ENCODE results near the gene LGALS12.

The LGALS12 gene

GRCh38 chr11:63507511-63507910 is 1.6 kb downstream of the LGALS12 start:
- ChIA-PET CTCF (interaction anchor here (0.6 to 12.9 kb wide), 12 partner anchors 12 to 188 kb away, joined by 3 to 140 read pairs (median 4); partner anchors contain the start of genes PLAAT2, PLAAT4 and PLAAT5), POLR2A (interaction anchor here (0.6 to 1.0 kb wide), 2 partner anchors 59 to 231 kb away, joined by 3 read pairs; no protein-coding TSS in a partner anchor)
- no peaks in the 10 kb centered on the region for H3K36me3 ChIP-seq (ENCODE audit: control insufficient read depth in 4 of 4, insufficient read depth in 4 of 4, low read length in 3 of 4)
- H3K4me3 ChIP-seq (ENCODE audit: control insufficient read depth in 1 of 7, extremely low read depth in 1 of 7, insufficient read depth in 4 of 7, low read depth in 2 of 7, low read length in 6 of 7), result peak overlapping the region in 1 of 7 experiments; percentile 13
- H3K27ac ChIP-seq (ENCODE audit: insufficient read depth in 1 of 2, low read depth in 1 of 2, low read length in 2 of 2, poor library complexity in 1 of 2, severe bottlenecking in 2 of 2), result no peak overlapping the region
- H3K27me3 ChIP-seq (replicated peaks in 2 of 5; ENCODE audit: control insufficient read depth in 4 of 5, insufficient read depth in 5 of 5, low read length in 4 of 5), result peaks cover 0 to 3% (median 0%) of the 10 kb centered on the region in 5 experiments
- WGBS (ENCODE audit: insufficient coverage), result 71% methylated on average over 1 of the region's 2 CpGs
- DNase-seq, result no peak
- no peaks in the 10 kb centered on the region for H3K9me3 ChIP-seq (ENCODE audit: control extremely low read depth in 1 of 5, control insufficient read depth in 4 of 5, insufficient read depth in 2 of 5, low read depth in 1 of 5, low read length in 4 of 5)
- peaks cover 16 to 67% (median 59%) of the 10 kb centered on the region in 4 experiments for H3K4me1 ChIP-seq (ENCODE audit: control extremely low read depth in 1 of 4, control insufficient read depth in 4 of 4, insufficient read depth in 4 of 4, low read length in 3 of 4)

- 64% methylated on average over 2 of the region's 3 CpGs for WGBS (ENCODE audit: insufficient coverage)
- Histone ChIP-seq H3K27me3 (replicated peaks in 2 of 5; ENCODE audit: control insufficient read depth in 4 of 5, insufficient read depth in 5 of 5, low read length in 4 of 5) (peaks cover 0 to 3% (median 0%) of the 10 kb centered on the region in 5 experiments), H3K36me3 (ENCODE audit: control insufficient read depth in 4 of 4, insufficient read depth in 4 of 4, low read length in 3 of 4) (no peaks in the 10 kb centered on the region), H3K27ac (ENCODE audit: insufficient read depth in 1 of 2, low read depth in 1 of 2, low read length in 2 of 2, poor library complexity in 1 of 2, severe bottlenecking in 2 of 2) (no peak overlapping the region), H3K4me1 (ENCODE audit: control extremely low read depth in 1 of 4, control insufficient read depth in 4 of 4, insufficient read depth in 4 of 4, low read length in 3 of 4) (peaks cover 15 to 64% (median 56%) of the 10 kb centered on the region in 4 experiments), H3K4me3 (ENCODE audit: control insufficient read depth in 1 of 7, extremely low read depth in 1 of 7, insufficient read depth in 4 of 7, low read depth in 2 of 7, low read length in 6 of 7) (no peak overlapping the region), H3K9me3 (ENCODE audit: control extremely low read depth in 1 of 5, control insufficient read depth in 4 of 5, insufficient read depth in 2 of 5, low read depth in 1 of 5, low read length in 4 of 5) (no peaks in the 10 kb centered on the region)
- peak; percentile 60 to 64 (median 63) for DNase-seq
- ChIA-PET CTCF (interaction anchor here (0.7 to 12.9 kb wide), 13 partner anchors 11 to 130 kb away, joined by 3 to 140 read pairs (median 4); partner anchors contain the start of genes PLAAT2, PLAAT4 and PLAAT5), POLR2A (interaction anchor here (0.5 to 1.0 kb wide), 3 partner anchors 59 to 679 kb away, joined by 3 read pairs; no protein-coding TSS in a partner anchor)
Measured at GRCh38 chr11:63508009-63508408, 2.1 kb downstream of the LGALS12 start.

DNA sequence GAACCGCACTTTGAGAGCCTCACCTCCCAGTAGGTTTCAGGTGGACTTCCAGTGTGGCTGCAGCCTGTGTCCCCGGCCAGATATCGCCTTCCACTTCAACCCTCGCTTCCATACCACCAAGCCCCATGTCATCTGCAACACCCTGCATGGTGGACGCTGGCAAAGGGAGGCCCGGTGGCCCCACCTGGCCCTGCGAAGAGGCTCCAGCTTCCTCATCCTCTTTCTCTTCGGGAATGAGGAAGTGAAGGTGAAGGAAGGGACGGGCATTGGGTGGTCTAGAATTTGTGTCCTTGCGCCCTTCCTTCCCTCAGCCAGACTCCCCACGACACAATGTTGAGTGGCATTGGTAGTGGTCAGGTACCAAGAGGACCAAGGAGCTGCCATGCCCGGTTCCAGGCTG is 2.9 kb downstream of the LGALS12 start:
- Histone ChIP-seq H3K27ac (ENCODE audit: insufficient read depth in 1 of 2, low read depth in 1 of 2, low read length in 2 of 2, poor library complexity in 1 of 2, severe bottlenecking in 2 of 2) (no peak overlapping the region), H3K4me1 (ENCODE audit: control extremely low read depth in 1 of 4, control insufficient read depth in 4 of 4, insufficient read depth in 4 of 4, low read length in 3 of 4) (peaks cover 15 to 59% (median 53%) of the 10 kb centered on the region in 4 experiments), H3K9me3 (ENCODE audit: control extremely low read depth in 1 of 5, control insufficient read depth in 4 of 5, insufficient read depth in 2 of 5, low read depth in 1 of 5, low read length in 4 of 5) (no peaks in the 10 kb centered on the region), H3K4me3 (ENCODE audit: control insufficient read depth in 1 of 7, extremely low read depth in 1 of 7, insufficient read depth in 4 of 7, low read depth in 2 of 7, low read length in 6 of 7) (no peak overlapping the region), H3K27me3 (replicated peaks in 2 of 5; ENCODE audit: control insufficient read depth in 4 of 5, insufficient read depth in 5 of 5, low read length in 4 of 5) (peaks cover 0 to 3% (median 0%) of the 10 kb centered on the region in 5 experiments), H3K36me3 (ENCODE audit: control insufficient read depth in 4 of 4, insufficient read depth in 4 of 4, low read length in 3 of 4) (no peaks in the 10 kb centered on the region)
- WGBS (ENCODE audit: insufficient coverage), result 100% methylated on average over 4 of the region's 12 CpGs
- POLR2A ChIA-PET, result interaction anchor here (0.5 to 1.0 kb wide), 2 partner anchors 58 to 680 kb away, joined by 3 read pairs; no protein-coding TSS in a partner anchor
- no peak for DNase-seq
- CTCF ChIA-PET, result interaction anchor here (0.7 to 12.9 kb wide), 9 partner anchors 11 to 199 kb away, joined by 3 to 140 read pairs (median 4); partner anchors contain the start of genes PLAAT2 and PLAAT5

GRCh38 chr11:63510360-63511047 is 4.6 kb downstream of the LGALS12 start:
- H3K4me1 ChIP-seq (ENCODE audit: control extremely low read depth in 1 of 4, control insufficient read depth in 4 of 4, insufficient read depth in 4 of 4, low read length in 3 of 4), result peaks cover 15 to 50% (median 42%) of the 10 kb centered on the region in 4 experiments
- ChIA-PET CTCF (interaction anchor here (0.7 to 12.9 kb wide), 4 partner anchors 11 to 30 kb away, joined by 3 to 140 read pairs (median 3); no protein-coding TSS in a partner anchor), POLR2A (interaction anchor here (0.8 kb wide), 1 partner anchor 57 kb away, joined by 3 read pairs; no protein-coding TSS in a partner anchor)
- no peak for DNase-seq
- no peaks in the 10 kb centered on the region for H3K36me3 ChIP-seq (ENCODE audit: control insufficient read depth in 4 of 4, insufficient read depth in 4 of 4, low read length in 3 of 4)
- WGBS (ENCODE audit: insufficient coverage), result 96% methylated on average over 7 of the region's 7 CpGs
- H3K4me3 ChIP-seq (ENCODE audit: control insufficient read depth in 1 of 7, extremely low read depth in 1 of 7, insufficient read depth in 4 of 7, low read depth in 2 of 7, low read length in 6 of 7), result peak overlapping the region in 1 of 7 experiments; percentile 1
- H3K27ac ChIP-seq (ENCODE audit: insufficient read depth in 1 of 2, low read depth in 1 of 2, low read length in 2 of 2, poor library complexity in 1 of 2, severe bottlenecking in 2 of 2), result no peak overlapping the region
- H3K9me3 ChIP-seq (ENCODE audit: control extremely low read depth in 1 of 5, control insufficient read depth in 4 of 5, insufficient read depth in 2 of 5, low read depth in 1 of 5, low read length in 4 of 5), result no peaks in the 10 kb centered on the region
- no peaks in the 10 kb centered on the region for H3K27me3 ChIP-seq (replicated peaks in 2 of 5; ENCODE audit: control insufficient read depth in 4 of 5, insufficient read depth in 5 of 5, low read length in 4 of 5)

DNA sequence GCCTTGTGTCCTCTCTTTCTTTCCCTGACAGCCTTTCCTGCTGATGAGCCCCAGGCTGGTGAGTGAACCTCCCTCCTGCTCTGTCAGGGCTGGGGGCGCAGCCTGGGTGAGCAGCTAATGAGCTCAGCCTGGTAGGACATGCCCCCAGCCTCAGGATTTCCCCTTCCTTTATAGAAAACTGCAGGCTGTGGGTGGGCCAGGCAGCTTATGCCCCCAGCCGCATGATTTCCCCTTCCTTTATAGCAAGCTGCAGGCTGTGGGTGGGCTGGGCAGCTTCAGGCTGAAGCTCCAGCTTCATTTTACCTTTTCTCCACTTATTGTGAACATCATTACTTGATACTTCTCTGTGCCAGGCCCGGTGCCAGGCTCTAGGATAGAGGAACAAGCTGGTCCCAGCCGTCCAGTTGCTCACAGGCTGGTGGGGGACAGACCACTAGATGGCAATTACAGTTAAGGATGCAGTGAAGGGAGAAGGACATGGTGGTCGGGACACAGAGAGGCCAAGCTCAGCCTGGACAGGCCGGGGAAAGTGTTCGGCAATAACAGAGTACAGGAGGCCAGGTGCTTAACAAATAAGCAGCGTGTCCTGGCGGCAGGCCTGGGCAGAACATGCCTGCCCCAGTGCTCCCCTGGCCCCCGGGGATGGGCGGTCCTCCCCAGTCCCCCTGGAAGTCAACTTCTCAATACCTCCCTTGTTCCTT is 5.3 kb downstream of the LGALS12 start:
- no peaks in the 10 kb centered on the region for H3K9me3 ChIP-seq (ENCODE audit: control extremely low read depth in 1 of 5, control insufficient read depth in 4 of 5, insufficient read depth in 2 of 5, low read depth in 1 of 5, low read length in 4 of 5)
- peak in 2 of 3 donors; percentile 85 to 91 for DNase-seq
- no peaks in the 10 kb centered on the region for H3K27me3 ChIP-seq (replicated peaks in 2 of 5; ENCODE audit: control insufficient read depth in 4 of 5, insufficient read depth in 5 of 5, low read length in 4 of 5)
- ChIA-PET CTCF (interaction anchor here (1.0 to 12.9 kb wide), 2 partner anchors 10 to 31 kb away, joined by 3 to 140 read pairs; no protein-coding TSS in a partner anchor), POLR2A (interaction anchor here (0.8 kb wide), 1 partner anchor 56 kb away, joined by 3 read pairs; no protein-coding TSS in a partner anchor)
- H3K4me3 ChIP-seq (ENCODE audit: control insufficient read depth in 1 of 7, extremely low read depth in 1 of 7, insufficient read depth in 4 of 7, low read depth in 2 of 7, low read length in 6 of 7), result peak overlapping the region in 2 of 7 experiments; percentile 8 to 9
- no peak overlapping the region for H3K27ac ChIP-seq (ENCODE audit: insufficient read depth in 1 of 2, low read depth in 1 of 2, low read length in 2 of 2, poor library complexity in 1 of 2, severe bottlenecking in 2 of 2)
- WGBS (ENCODE audit: insufficient coverage), result 36% methylated on average over 6 of the region's 11 CpGs
- no peaks in the 10 kb centered on the region for H3K36me3 ChIP-seq (ENCODE audit: control insufficient read depth in 4 of 4, insufficient read depth in 4 of 4, low read length in 3 of 4)
- H3K4me1 ChIP-seq (ENCODE audit: control extremely low read depth in 1 of 4, control insufficient read depth in 4 of 4, insufficient read depth in 4 of 4, low read length in 3 of 4), result peaks cover 14 to 43% (median 36%) of the 10 kb centered on the region in 4 experiments

DNA sequence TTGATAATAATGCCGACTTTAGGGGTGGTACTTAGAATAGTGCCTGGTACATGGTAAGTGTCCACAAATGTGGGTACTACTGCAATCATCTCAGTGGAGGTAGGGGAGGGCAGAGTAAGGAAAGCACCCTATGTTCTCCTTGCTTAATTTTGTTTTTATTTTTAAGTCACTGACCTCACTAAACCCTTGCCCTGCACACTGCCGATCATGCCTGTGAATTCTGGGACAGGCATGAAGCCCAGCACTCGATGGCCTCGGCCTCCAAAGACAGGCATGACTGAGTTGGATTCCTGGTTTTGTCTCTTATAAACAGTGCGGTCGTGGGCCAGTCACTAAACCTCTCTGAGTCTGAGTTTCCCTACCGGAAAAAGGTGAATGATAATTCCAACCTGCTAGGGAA is 6.9 kb downstream of the LGALS12 start:
- DNase-seq, result no peak
- CTCF ChIA-PET, result interaction anchor here (12.9 kb wide), 1 partner anchor 32 kb away, joined by 140 read pairs; no protein-coding TSS in a partner anchor
- H3K9me3 ChIP-seq (ENCODE audit: control extremely low read depth in 1 of 5, control insufficient read depth in 4 of 5, insufficient read depth in 2 of 5, low read depth in 1 of 5, low read length in 4 of 5), result no peaks in the 10 kb centered on the region
- H3K27me3 ChIP-seq (replicated peaks in 2 of 5; ENCODE audit: control insufficient read depth in 4 of 5, insufficient read depth in 5 of 5, low read length in 4 of 5), result no peaks in the 10 kb centered on the region
- WGBS (ENCODE audit: insufficient coverage), result 99% methylated on average over 6 of the region's 7 CpGs
- peaks cover 2 to 27% (median 20%) of the 10 kb centered on the region in 4 experiments for H3K4me1 ChIP-seq (ENCODE audit: control extremely low read depth in 1 of 4, control insufficient read depth in 4 of 4, insufficient read depth in 4 of 4, low read length in 3 of 4)
- POLR2A ChIA-PET, result no interaction called here
- H3K36me3 ChIP-seq (ENCODE audit: control insufficient read depth in 4 of 4, insufficient read depth in 4 of 4, low read length in 3 of 4), result no peaks in the 10 kb centered on the region
- H3K4me3 ChIP-seq (ENCODE audit: control insufficient read depth in 1 of 7, extremely low read depth in 1 of 7, insufficient read depth in 4 of 7, low read depth in 2 of 7, low read length in 6 of 7), result no peak overlapping the region
- no peak overlapping the region for H3K27ac ChIP-seq (ENCODE audit: insufficient read depth in 1 of 2, low read depth in 1 of 2, low read length in 2 of 2, poor library complexity in 1 of 2, severe bottlenecking in 2 of 2)

Measured in common myeloid progenitor, CD34-positive (primary cell).